HCT116 (cell line): ENCODE results near the gene TACC2. TPM values are rescaled to one million over a fixed set of nuclear protein-coding genes. Genes with fewer than 3 reads are reported as not detected.

Experiments used
- ATAC-seq: fragments of 200-7000 bp; cut with Tn5 transposase; 2 replicates; pipeline ENCODE4 v1.9.1; 2020; ENCODE audit warnings: mild to moderate bottlenecking, moderate library complexity
- BruUV-seq: library from RNA; stranded (reverse); fragments of 400-500 nt; replicated peaks from 2 replicates; lab custom pipeline; 2021; lab: Mats Ljungman, UMichigan
- CTCF ChIA-PET: fragments of 300-600 bp; sonication (Branson Sonifier 250); formaldehyde crosslinking; loops from one replicate; lab custom pipeline; 2021; ENCODE audit warnings: antibody characterized with exemption; lab: Charles Lee
- POLR2A ChIA-PET: fragments of 300-600, 350-600 bp; sonication (Branson Sonifier 250); formaldehyde crosslinking; loops from one replicate; lab custom pipeline; 2021; ENCODE audit warnings: antibody characterized with exemption; lab: Charles Lee
- RAD21 ChIA-PET, 2 experiments: fragments of 300-600 bp; sonication (Branson Sonifier 250); formaldehyde crosslinking; loops; one replicate each; lab custom pipeline; 2023; ENCODE audit warnings: low total read pairs in 2 of 2; ENCODE audit not compliant: uncharacterized antibody in 2 of 2, unreplicated experiment in 2 of 2, low non-redundant PET in 1 of 2; lab: Charles Lee
- DNase-seq: peaks from one replicate; pipeline ENCODE4 v3.0.0-alpha.2; 2010; ENCODE audit warnings: low read depth, low spot score
- H2AFZ ChIP-seq: fragments of 200-600 bp; shearing (Covaris generic), sonication (generic); 2 replicates; pipeline ENCODE4 v1.6.1; 2017; ENCODE audit warnings: low read depth, mixed run types, mixed read lengths, antibody characterized with exemption, low read length; ENCODE audit not compliant: poor library complexity, severe bottlenecking
- H3K27ac ChIP-seq: 2 replicates; pipeline ENCODE4 v1.5.1; 2012; ENCODE audit warnings: low read depth, low read length
- H3K27me3 ChIP-seq: fragments of 200-600 bp; sonication (generic); 2 replicates; pipeline ENCODE4 v1.6.1; 2016; ENCODE audit warnings: mixed run types, low read length, mixed read lengths; ENCODE audit not compliant: insufficient read depth
- H3K36me3 ChIP-seq, 2 experiments: fragments of 200-500 bp in 1 of 2; fragments of 200-600 bp in 1 of 2; sonication (Bioruptor generic) in 1 of 2; sonication (generic) in 1 of 2; 2 replicates each; pipeline versions ENCODE4 v1.5.1 to v1.6.1; 2014 to 2016; ENCODE audit warnings: low read length in 2 of 2, inconsistent platforms in 1 of 2, mixed read lengths in 1 of 2, mixed run types in 1 of 2; ENCODE audit not compliant: insufficient read depth in 2 of 2, control insufficient read depth in 1 of 2
- H3K4me1 ChIP-seq, 2 experiments: fragments of 200-600 bp in 1 of 2; sonication (generic) in 1 of 2; 2 replicates each; pipeline versions ENCODE4 v1.5.1 to v1.6.1; 2012 to 2017; ENCODE audit warnings: low read length in 2 of 2, inconsistent platforms in 1 of 2, mild to moderate bottlenecking in 1 of 2, mixed read lengths in 1 of 2, mixed run types in 1 of 2, moderate library complexity in 1 of 2; ENCODE audit not compliant: insufficient read depth in 2 of 2, control insufficient read depth in 1 of 2
- H3K4me2 ChIP-seq: fragments of 200-600 bp; sonication (generic); 2 replicates; pipeline ENCODE4 v1.6.1; 2017; ENCODE audit warnings: mixed run types, low read length, mixed read lengths
- H3K4me3 ChIP-seq, 2 experiments: fragments of 200-600 bp in 1 of 2; sonication (generic) in 1 of 2; replicated peaks in 1 of 2; 2 replicates each; pipeline ENCODE4 v1.5.1; 2011 to 2016; ENCODE audit warnings: low read length in 2 of 2, control low read depth in 1 of 2, low read depth in 1 of 2, mild to moderate bottlenecking in 1 of 2, mixed read lengths in 1 of 2, mixed run types in 1 of 2
- H3K79me2 ChIP-seq: fragments of 200-600 bp; sonication (generic); 2 replicates; pipeline ENCODE4 v1.6.1; 2017; ENCODE audit warnings: mild to moderate bottlenecking, mixed run types, low read length, moderate library complexity, mixed read lengths; ENCODE audit not compliant: insufficient read depth
- H3K9ac ChIP-seq: fragments of 200-600 bp; sonication (generic); 2 replicates; pipeline ENCODE4 v1.6.1; 2016; ENCODE audit warnings: low read length, mixed read lengths
- H3K9me2 ChIP-seq: fragments of 200-600 bp; sonication (generic), shearing (Covaris generic); 2 replicates; pipeline ENCODE4 v1.6.1; 2017; ENCODE audit warnings: mixed run types, mild to moderate bottlenecking, moderate library complexity; ENCODE audit not compliant: insufficient read depth
- H3K9me3 ChIP-seq, 2 experiments: fragments of 200-500 bp in 1 of 2; fragments of 200-600 bp in 1 of 2; sonication (Bioruptor generic) in 1 of 2; sonication (generic) in 1 of 2; 2 replicates each; pipeline ENCODE4 v1.6.1; 2014 to 2017; ENCODE audit warnings: low read length in 2 of 2, mixed read lengths in 2 of 2, inconsistent platforms in 1 of 2, low read depth in 1 of 2, mild to moderate bottlenecking in 1 of 2, mixed run types in 1 of 2, moderate library complexity in 1 of 2; ENCODE audit not compliant: control insufficient read depth in 1 of 2, insufficient read depth in 1 of 2
- H4K20me1 ChIP-seq: fragments of 200-600 bp; sonication (generic), shearing (Covaris generic); 2 replicates; pipeline ENCODE4 v1.6.1; 2017; ENCODE audit warnings: mixed run types, mild to moderate bottlenecking, moderate library complexity; ENCODE audit not compliant: insufficient read depth
- ATF3 ChIP-seq: IDR thresholded peaks from 2 replicates; pipeline ENCODE4 v1.6.1; 2012
- JUND ChIP-seq: IDR thresholded peaks from 2 replicates; pipeline ENCODE4 v1.6.1; 2012
- POLR2AphosphoS5 ChIP-seq: IDR thresholded peaks from 2 replicates; pipeline ENCODE4 v1.6.1; 2011; ENCODE audit warnings: mild to moderate bottlenecking, low read depth, low read length, moderate library complexity
- RAD21 ChIP-seq: IDR thresholded peaks from 2 replicates; pipeline ENCODE4 v1.6.1; 2012; ENCODE audit warnings: low read depth, mild to moderate bottlenecking
- SRF ChIP-seq: IDR thresholded peaks from 2 replicates; pipeline ENCODE4 v1.6.1; 2012; ENCODE audit warnings: low read depth
- intact Hi-C: fragments of 100-400 bp; cut with micrococcal nuclease; formaldehyde crosslinking; loops from 2 replicates; pipeline ENCODE4 v1.10.0; 2022
- total RNA-seq: library from RNA; stranded (reverse); gene quantifications from one replicate; pipeline ENCODE4 v1.2.1, GENCODE V29; 2021; ENCODE audit not compliant: unreplicated experiment

The TACC2 gene
- total RNA-seq, 1 experiment from 2014 or later = 38.6 TPM

- H3K9me3 ChIP-seq = no peaks in the 10 kb centered on the region
- TF ChIP-seq SRF (no peak), RAD21 (no peak)
- no peaks in the 10 kb centered on the region for H3K4me1 ChIP-seq
- no peak overlapping the region for H3K27ac ChIP-seq
- no TSS peak for BruUV-seq
- DNase-seq = no peak
- intact Hi-C loops = no loop called here
- no peak overlapping the region for H3K4me3 ChIP-seq
- no peak overlapping the region for H3K9ac ChIP-seq
- no peaks in the 10 kb centered on the region for H3K36me3 ChIP-seq
- no peaks in the 10 kb centered on the region for H4K20me1 ChIP-seq
- H3K79me2 ChIP-seq = no peaks in the 10 kb centered on the region
- H3K4me2 ChIP-seq = no peak overlapping the region
- CTCF ChIA-PET = no interaction called here
- POLR2A ChIA-PET = no interaction called here
- H3K9me2 ChIP-seq = no peaks in the 10 kb centered on the region
- RAD21 ChIA-PET = no interaction called here
- no peaks in the 10 kb centered on the region for H3K27me3 ChIP-seq
- H2AFZ ChIP-seq = no peak overlapping the region
- no peak for ATAC-seq
Observed at GRCh38 chr10:122170802-122171201, 181.8 kb downstream of the TACC2 start.

GRCh38 chr10:122171302-122172075 lies 182.5 kb downstream of the TACC2 start:
- no TSS peak for BruUV-seq
- no peaks in the 10 kb centered on the region for H3K9me2 ChIP-seq
- DNase-seq = no peak

More at GRCh38 chr10:122171302-122172075, 182.5 kb downstream of the TACC2 start:
- Histone ChIP-seq H3K27ac (no peak overlapping the region), H3K4me3 (no peak overlapping the region), H3K9ac (no peak overlapping the region), H3K4me1 (no peaks in the 10 kb centered on the region), H3K36me3 (no peaks in the 10 kb centered on the region), H3K27me3 (no peaks in the 10 kb centered on the region), H2AFZ (no peak overlapping the region), H4K20me1 (no peaks in the 10 kb centered on the region), H3K79me2 (no peaks in the 10 kb centered on the region), H3K9me3 (no peaks in the 10 kb centered on the region), H3K4me2 (no peak overlapping the region)
- intact Hi-C loops = no loop called here
- TF ChIP-seq JUND (no peak), ATF3 (no peak), POLR2AphosphoS5 (no peak), RAD21 (no peak)
- ChIA-PET POLR2A (no interaction called here), CTCF (no interaction called here), RAD21 (no interaction called here)
- ATAC-seq = no peak
